ENCODE measurements around the gene DDX5. TPM values are rescaled to one million over a fixed set of nuclear protein-coding genes. Genes with fewer than 3 reads are reported as not detected.

The DDX5 gene
- total RNA-seq, 1 experiment from 2014 or later = 798 TPM

DNA sequence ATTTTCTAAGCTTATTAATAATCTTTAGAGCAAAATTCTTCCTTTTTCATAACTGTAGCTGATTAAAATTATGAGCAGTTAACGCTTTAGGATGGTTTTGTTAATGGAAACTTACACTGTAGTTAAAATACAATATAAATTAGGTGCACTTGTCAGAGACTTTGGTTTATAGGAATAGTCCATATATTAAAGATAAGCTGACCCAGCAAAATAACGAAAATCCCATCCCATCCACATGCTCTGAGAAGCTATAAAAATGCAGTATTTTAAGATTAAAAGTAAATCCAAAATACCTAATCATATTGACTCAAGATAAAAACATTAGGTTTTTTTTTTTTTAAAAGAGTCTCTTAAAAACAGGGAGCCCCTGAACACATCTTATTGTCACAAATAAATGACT, 38.7 kb upstream of the DDX5 start:
- ChIA-PET CTCF (interaction anchor here (1.4 kb wide), 1 partner anchor 10 kb away, joined by 5 read pairs; no protein-coding TSS in a partner anchor), POLR2A (interaction anchor here (1.0 kb wide), 2 partner anchors 10 to 38 kb away, joined by 3 to 9 read pairs; partner anchors contain the start of gene CEP95), RAD21 (ENCODE audit: low non-redundant PET in 1 of 2, low total read pairs in 2 of 2, uncharacterized antibody in 2 of 2, unreplicated experiment in 2 of 2) (no interaction called here)
- DNase-seq (ENCODE audit: low read depth, low spot score) (no peak), ATAC-seq (no peak)
- no peak overlapping the region for H3K9ac ChIP-seq (ENCODE audit: low read length)
- no peaks in the 10 kb centered on the region for H3K4me1 ChIP-seq (ENCODE audit: control insufficient read depth in 1 of 2, insufficient read depth in 2 of 2, low read length in 2 of 2)
- H4K20me1 ChIP-seq (ENCODE audit: insufficient read depth) = peaks cover 14% of the 10 kb centered on the region; the same call in 1 of the 2 replicates
- no peak overlapping the region for H3K4me2 ChIP-seq (ENCODE audit: low read length)
- peaks cover 68 to 77% of the 10 kb centered on the region in 2 experiments for H3K36me3 ChIP-seq (ENCODE audit: control insufficient read depth in 1 of 2, insufficient read depth in 2 of 2, low read length in 2 of 2)
- H2AFZ ChIP-seq (ENCODE audit: low read depth, low read length, poor library complexity, severe bottlenecking) = no peak overlapping the region
- H3K79me2 ChIP-seq (ENCODE audit: insufficient read depth, low read length) = peaks cover 37% of the 10 kb centered on the region
- no peaks in the 10 kb centered on the region for H3K9me3 ChIP-seq (ENCODE audit: control insufficient read depth in 1 of 2, insufficient read depth in 1 of 2, low read depth in 1 of 2, low read length in 2 of 2)
- no peak overlapping the region for H3K4me3 ChIP-seq (replicated peaks in 1 of 2; ENCODE audit: low read depth in 1 of 2, low read length in 2 of 2)
- intact Hi-C loops (cut with micrococcal nuclease) = loop anchor here (2.0 kb wide), 1 partner anchor 16 kb away; no protein-coding TSS in a partner anchor
- H3K9me2 ChIP-seq (ENCODE audit: insufficient read depth) = no peaks in the 10 kb centered on the region
- H3K27me3 ChIP-seq (ENCODE audit: insufficient read depth, low read length) = no peaks in the 10 kb centered on the region
- no TSS peak for BruUV-seq (replicated peaks)
- TF ChIP-seq REST (IDR thresholded peaks at IDR 0.05; ENCODE audit: low read depth) (no peak), EGR1 (IDR thresholded peaks at IDR 0.05; ENCODE audit: low read depth) (no peak), EZH2 (IDR thresholded peaks at IDR 0.05) (no peak), FOSL1 (IDR thresholded peaks at IDR 0.05; ENCODE audit: low read depth) (no peak), TCF7L2 (IDR thresholded peaks at IDR 0.05; ENCODE audit: borderline replicate concordance, extremely low read depth, insufficient read depth, insufficient read length) (no peak), POLR2AphosphoS5 (IDR thresholded peaks at IDR 0.05; ENCODE audit: low read depth, low read length) (no peak), ATF3 (IDR thresholded peaks at IDR 0.05) (no peak), ELF1 (IDR thresholded peaks at IDR 0.05; ENCODE audit: borderline replicate concordance, low read depth) (no peak), SIN3A (IDR thresholded peaks at IDR 0.05; ENCODE audit: low read depth) (no peak), ZFX (IDR thresholded peaks at IDR 0.05) (no peak), RAD21 (IDR thresholded peaks at IDR 0.05; ENCODE audit: low read depth) (no peak), EZH2phosphoT487 (IDR thresholded peaks at IDR 0.05; ENCODE audit: borderline replicate concordance) (no peak), POLR2A (IDR thresholded peaks at IDR 0.05; ENCODE audit: borderline replicate concordance, extremely low read depth, insufficient read depth, insufficient read length) (no peak), SRF (IDR thresholded peaks at IDR 0.05; ENCODE audit: low read depth) (no peak), SP1 (IDR thresholded peaks at IDR 0.05; ENCODE audit: low read depth) (no peak)
- TF ChIP-seq, protein P1, sequence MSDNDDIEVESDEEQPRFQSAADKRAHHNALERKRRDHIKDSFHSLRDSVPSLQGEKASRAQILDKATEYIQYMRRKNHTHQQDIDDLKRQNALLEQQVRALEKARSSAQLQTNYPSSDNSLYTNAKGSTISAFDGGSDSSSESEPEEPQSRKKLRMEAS (IDR thresholded peaks at IDR 0.05) = no peak
- no peak overlapping the region for H3K27ac ChIP-seq (ENCODE audit: low read depth, low read length)
